ENCODE results near the gene ID2. TPM values are rescaled to one million over a fixed set of nuclear protein-coding genes. Genes with fewer than 3 reads are reported as not detected.

Gene ID2
- polyA plus RNA-seq, 1 donor from 2014 or later, result 71.6 TPM

- H4K20me1 ChIP-seq (ENCODE audit: insufficient read depth), result no peaks in the 10 kb centered on the region
- no peak overlapping the region for H3K27ac ChIP-seq (ENCODE audit: low read length)
- no peak overlapping the region for H2AFZ ChIP-seq (ENCODE audit: low read depth, low read length)
- peaks cover 8% of the 10 kb centered on the region for H3K27me3 ChIP-seq (ENCODE audit: insufficient read depth, low read depth, low read length)
- H3F3A ChIP-seq (ENCODE audit: insufficient read depth, low read length, poor library complexity, severe bottlenecking), result no peaks in the 10 kb centered on the region
- no peaks in the 10 kb centered on the region for H3K36me3 ChIP-seq (ENCODE audit: insufficient read depth, low read length)
- H3K9me2 ChIP-seq (ENCODE audit: insufficient read depth, low read length), result no peaks in the 10 kb centered on the region
- no peaks in the 10 kb centered on the region for H3K79me2 ChIP-seq (replicated peaks; ENCODE audit: insufficient read depth, low read length)
- no peak overlapping the region for H3K4me2 ChIP-seq (ENCODE audit: low read length)
- no peak overlapping the region for H3K9ac ChIP-seq (ENCODE audit: low read length)
- peaks cover 4% of the 10 kb centered on the region for H3K9me3 ChIP-seq (ENCODE audit: low read length)
- H3K4me3 ChIP-seq (ENCODE audit: low read length), result no peak overlapping the region
- TF ChIP-seq POLR2AphosphoS5 (IDR thresholded peaks at IDR 0.05) (no peak), RAD21 (conservative IDR thresholded peaks at IDR 0.05) (no peak), MXI1 (conservative IDR thresholded peaks at IDR 0.05; ENCODE audit: poor library complexity, severe bottlenecking) (no peak)
Observed at GRCh38 chr2:8671176-8671575, 10.7 kb upstream of the ID2 start.

DNA sequence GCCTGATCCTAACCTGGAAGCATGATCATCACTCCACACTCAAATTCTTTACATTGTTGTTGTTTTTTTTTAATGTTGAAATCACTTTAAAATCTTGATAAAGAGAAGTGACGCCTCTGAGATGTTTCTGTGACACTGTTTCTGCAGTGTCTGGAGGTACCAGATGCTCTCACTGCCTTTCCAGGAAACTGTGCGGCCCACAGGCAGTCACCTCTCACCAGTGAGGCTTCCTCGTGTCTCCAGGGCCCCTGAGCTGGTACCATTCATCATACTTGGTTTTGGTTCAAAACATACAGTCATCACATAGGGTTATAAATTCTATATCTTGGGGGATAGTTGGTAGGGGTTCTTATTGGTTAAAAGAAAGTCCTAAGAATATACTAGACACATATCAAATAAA, 10.1 kb upstream of the ID2 start:
- no peak overlapping the region for H3K4me2 ChIP-seq (ENCODE audit: low read length)
- no peaks in the 10 kb centered on the region for H4K20me1 ChIP-seq (ENCODE audit: insufficient read depth)
- H3F3A ChIP-seq (ENCODE audit: insufficient read depth, low read length, poor library complexity, severe bottlenecking), result no peaks in the 10 kb centered on the region
- no peak overlapping the region for H2AFZ ChIP-seq (ENCODE audit: low read depth, low read length)
- peaks cover 14% of the 10 kb centered on the region for H3K27me3 ChIP-seq (ENCODE audit: insufficient read depth, low read depth, low read length)
- H3K9me3 ChIP-seq (ENCODE audit: low read length), result peaks cover 10% of the 10 kb centered on the region
- no peaks in the 10 kb centered on the region for H3K79me2 ChIP-seq (replicated peaks; ENCODE audit: insufficient read depth, low read length)
- no peaks in the 10 kb centered on the region for H3K9me2 ChIP-seq (ENCODE audit: insufficient read depth, low read length)
- no peak overlapping the region for H3K4me3 ChIP-seq (ENCODE audit: low read length)
- H3K9ac ChIP-seq (ENCODE audit: low read length), result no peak overlapping the region
- H3K27ac ChIP-seq (ENCODE audit: low read length), result no peak overlapping the region
- TF ChIP-seq POLR2AphosphoS5 (IDR thresholded peaks at IDR 0.05) (no peak), SMC3 (conservative IDR thresholded peaks at IDR 0.05; ENCODE audit: poor library complexity) (no peak), RAD21 (conservative IDR thresholded peaks at IDR 0.05) (no peak), TAF1 (IDR thresholded peaks at IDR 0.05; ENCODE audit: low read depth) (no peak), EZH2 (IDR thresholded peaks at IDR 0.05; ENCODE audit: borderline replicate concordance, insufficient read depth, low read length, poor library complexity, severe bottlenecking) (no peak), MXI1 (conservative IDR thresholded peaks at IDR 0.05; ENCODE audit: poor library complexity, severe bottlenecking) (no peak), EP300 (conservative IDR thresholded peaks at IDR 0.05; ENCODE audit: poor library complexity, severe bottlenecking) (no peak)
- TF ChIP-seq, protein P1, sequence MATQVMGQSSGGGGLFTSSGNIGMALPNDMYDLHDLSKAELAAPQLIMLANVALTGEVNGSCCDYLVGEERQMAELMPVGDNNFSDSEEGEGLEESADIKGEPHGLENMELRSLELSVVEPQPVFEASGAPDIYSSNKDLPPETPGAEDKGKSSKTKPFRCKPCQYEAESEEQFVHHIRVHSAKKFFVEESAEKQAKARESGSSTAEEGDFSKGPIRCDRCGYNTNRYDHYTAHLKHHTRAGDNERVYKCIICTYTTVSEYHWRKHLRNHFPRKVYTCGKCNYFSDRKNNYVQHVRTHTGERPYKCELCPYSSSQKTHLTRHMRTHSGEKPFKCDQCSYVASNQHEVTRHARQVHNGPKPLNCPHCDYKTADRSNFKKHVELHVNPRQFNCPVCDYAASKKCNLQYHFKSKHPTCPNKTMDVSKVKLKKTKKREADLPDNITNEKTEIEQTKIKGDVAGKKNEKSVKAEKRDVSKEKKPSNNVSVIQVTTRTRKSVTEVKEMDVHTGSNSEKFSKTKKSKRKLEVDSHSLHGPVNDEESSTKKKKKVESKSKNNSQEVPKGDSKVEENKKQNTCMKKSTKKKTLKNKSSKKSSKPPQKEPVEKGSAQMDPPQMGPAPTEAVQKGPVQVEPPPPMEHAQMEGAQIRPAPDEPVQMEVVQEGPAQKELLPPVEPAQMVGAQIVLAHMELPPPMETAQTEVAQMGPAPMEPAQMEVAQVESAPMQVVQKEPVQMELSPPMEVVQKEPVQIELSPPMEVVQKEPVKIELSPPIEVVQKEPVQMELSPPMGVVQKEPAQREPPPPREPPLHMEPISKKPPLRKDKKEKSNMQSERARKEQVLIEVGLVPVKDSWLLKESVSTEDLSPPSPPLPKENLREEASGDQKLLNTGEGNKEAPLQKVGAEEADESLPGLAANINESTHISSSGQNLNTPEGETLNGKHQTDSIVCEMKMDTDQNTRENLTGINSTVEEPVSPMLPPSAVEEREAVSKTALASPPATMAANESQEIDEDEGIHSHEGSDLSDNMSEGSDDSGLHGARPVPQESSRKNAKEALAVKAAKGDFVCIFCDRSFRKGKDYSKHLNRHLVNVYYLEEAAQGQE (IDR thresholded peaks at IDR 0.05; ENCODE audit: borderline replicate concordance), result no peak
- TF ChIP-seq, protein P2, sequence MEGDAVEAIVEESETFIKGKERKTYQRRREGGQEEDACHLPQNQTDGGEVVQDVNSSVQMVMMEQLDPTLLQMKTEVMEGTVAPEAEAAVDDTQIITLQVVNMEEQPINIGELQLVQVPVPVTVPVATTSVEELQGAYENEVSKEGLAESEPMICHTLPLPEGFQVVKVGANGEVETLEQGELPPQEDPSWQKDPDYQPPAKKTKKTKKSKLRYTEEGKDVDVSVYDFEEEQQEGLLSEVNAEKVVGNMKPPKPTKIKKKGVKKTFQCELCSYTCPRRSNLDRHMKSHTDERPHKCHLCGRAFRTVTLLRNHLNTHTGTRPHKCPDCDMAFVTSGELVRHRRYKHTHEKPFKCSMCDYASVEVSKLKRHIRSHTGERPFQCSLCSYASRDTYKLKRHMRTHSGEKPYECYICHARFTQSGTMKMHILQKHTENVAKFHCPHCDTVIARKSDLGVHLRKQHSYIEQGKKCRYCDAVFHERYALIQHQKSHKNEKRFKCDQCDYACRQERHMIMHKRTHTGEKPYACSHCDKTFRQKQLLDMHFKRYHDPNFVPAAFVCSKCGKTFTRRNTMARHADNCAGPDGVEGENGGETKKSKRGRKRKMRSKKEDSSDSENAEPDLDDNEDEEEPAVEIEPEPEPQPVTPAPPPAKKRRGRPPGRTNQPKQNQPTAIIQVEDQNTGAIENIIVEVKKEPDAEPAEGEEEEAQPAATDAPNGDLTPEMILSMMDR (IDR thresholded peaks at IDR 0.05; ENCODE audit: poor library complexity, severe bottlenecking), result no peak
- H3K36me3 ChIP-seq (ENCODE audit: insufficient read depth, low read length), result no peaks in the 10 kb centered on the region

DNA sequence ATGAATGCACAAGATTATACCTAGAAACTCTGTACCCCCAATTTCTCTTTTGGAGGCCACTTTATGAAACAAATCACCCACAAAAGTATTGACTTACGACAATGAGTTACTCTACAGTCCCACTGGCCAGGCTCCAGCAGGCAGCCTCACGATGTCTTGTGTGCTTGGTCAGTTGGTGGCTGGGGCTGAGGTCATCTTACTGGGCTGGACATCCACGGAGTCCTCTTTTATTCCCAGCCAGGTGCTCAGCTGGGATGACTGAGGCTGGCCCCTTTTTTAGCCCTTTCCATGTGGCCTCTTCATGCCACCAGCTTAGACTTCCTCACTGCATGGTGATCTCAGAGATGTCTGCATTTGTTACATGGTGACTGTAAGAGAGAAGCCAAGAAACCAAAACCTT, 8.9 kb upstream of the ID2 start:
- TF ChIP-seq EZH2 (IDR thresholded peaks at IDR 0.05; ENCODE audit: borderline replicate concordance, insufficient read depth, low read length, poor library complexity, severe bottlenecking), result no peak
- no peak for TF ChIP-seq SMC3 (conservative IDR thresholded peaks at IDR 0.05; ENCODE audit: poor library complexity)
- TF ChIP-seq, protein P2 (IDR thresholded peaks at IDR 0.05; ENCODE audit: poor library complexity, severe bottlenecking), result no peak
- TF ChIP-seq MXI1 (conservative IDR thresholded peaks at IDR 0.05; ENCODE audit: poor library complexity, severe bottlenecking), result no peak
- no peak for TF ChIP-seq EP300 (conservative IDR thresholded peaks at IDR 0.05; ENCODE audit: poor library complexity, severe bottlenecking)
- no peak for TF ChIP-seq RAD21 (conservative IDR thresholded peaks at IDR 0.05)
- TF ChIP-seq POLR2AphosphoS5 (IDR thresholded peaks at IDR 0.05), result no peak
- TF ChIP-seq TAF1 (IDR thresholded peaks at IDR 0.05; ENCODE audit: low read depth), result no peak
- TF ChIP-seq, protein P1 (IDR thresholded peaks at IDR 0.05; ENCODE audit: borderline replicate concordance), result no peak
- Histone ChIP-seq H3K27me3 (ENCODE audit: insufficient read depth, low read depth, low read length) (peaks cover 24% of the 10 kb centered on the region), H3K79me2 (replicated peaks; ENCODE audit: insufficient read depth, low read length) (no peaks in the 10 kb centered on the region), H4K20me1 (ENCODE audit: insufficient read depth) (no peaks in the 10 kb centered on the region), H3K9ac (ENCODE audit: low read length) (no peak overlapping the region), H3K9me2 (ENCODE audit: insufficient read depth, low read length) (no peaks in the 10 kb centered on the region), H3K9me3 (ENCODE audit: low read length) (peaks cover 10% of the 10 kb centered on the region), H2AFZ (ENCODE audit: low read depth, low read length) (no peak overlapping the region), H3K4me2 (ENCODE audit: low read length) (no peak overlapping the region), H3K36me3 (ENCODE audit: insufficient read depth, low read length) (no peaks in the 10 kb centered on the region), H3K4me3 (ENCODE audit: low read length) (no peak overlapping the region), H3F3A (ENCODE audit: insufficient read depth, low read length, poor library complexity, severe bottlenecking) (no peaks in the 10 kb centered on the region), H3K27ac (ENCODE audit: low read length) (no peak overlapping the region)

All from neural cell (in vitro differentiated cells).